SH-SY5Y (cell line): Measurements from ENCODE around the gene CASQ2.

Experiments used
- GATA2 ChIP-seq: IDR thresholded peaks from 2 replicates; pipeline ENCODE4 v1.6.1; 2011; ENCODE audit warnings: mild to moderate bottlenecking, low read depth, low read length
- GATA3 ChIP-seq: IDR thresholded peaks from 2 replicates; pipeline ENCODE4 v1.6.1; 2011; ENCODE audit warnings: low read depth, mild to moderate bottlenecking, low read length, moderate library complexity

CASQ2 gene

DNA sequence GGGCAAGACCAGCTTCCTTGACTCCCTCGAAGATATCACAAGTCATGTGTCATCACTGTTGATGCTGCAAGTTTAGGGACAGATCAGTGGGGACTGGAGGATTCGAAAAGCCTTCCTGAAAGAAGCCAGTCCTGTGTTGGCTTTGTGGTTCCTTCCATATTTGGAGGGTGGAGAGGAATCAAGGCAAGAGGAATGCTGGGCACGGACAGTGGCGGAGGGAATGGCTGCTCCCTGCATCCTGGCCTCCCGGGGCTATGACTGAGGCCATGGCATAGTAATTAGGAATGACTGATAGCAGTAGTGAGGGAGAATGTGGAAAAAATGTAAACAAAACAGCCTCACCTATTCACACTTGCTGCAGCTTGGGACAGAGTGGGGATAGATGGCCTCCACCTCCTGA, 90.4 kb downstream of the CASQ2 start:
- no peak for TF ChIP-seq GATA3
- no peak for TF ChIP-seq GATA2

DNA sequence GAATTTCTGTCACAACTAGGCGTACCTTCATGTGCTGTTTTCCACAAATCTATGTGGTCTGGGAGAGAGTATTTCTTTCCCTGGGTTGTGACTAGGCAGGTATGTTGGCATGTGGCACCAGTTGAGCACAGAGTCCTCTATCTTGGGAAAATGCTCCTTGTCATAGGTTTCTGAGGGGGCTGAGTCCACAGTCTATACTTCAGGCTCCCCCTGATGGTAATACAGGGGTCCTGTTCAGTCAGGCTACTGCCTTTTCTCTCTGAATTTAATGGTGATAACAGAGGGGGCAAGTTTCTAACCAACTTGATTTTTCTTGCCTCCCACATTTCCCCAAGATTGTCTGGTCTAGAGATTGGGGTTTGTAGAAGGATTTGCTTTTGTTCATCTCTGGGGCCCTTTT, 90.9 kb downstream of the CASQ2 start:
- no peak for TF ChIP-seq GATA2
- no peak for TF ChIP-seq GATA3

DNA sequence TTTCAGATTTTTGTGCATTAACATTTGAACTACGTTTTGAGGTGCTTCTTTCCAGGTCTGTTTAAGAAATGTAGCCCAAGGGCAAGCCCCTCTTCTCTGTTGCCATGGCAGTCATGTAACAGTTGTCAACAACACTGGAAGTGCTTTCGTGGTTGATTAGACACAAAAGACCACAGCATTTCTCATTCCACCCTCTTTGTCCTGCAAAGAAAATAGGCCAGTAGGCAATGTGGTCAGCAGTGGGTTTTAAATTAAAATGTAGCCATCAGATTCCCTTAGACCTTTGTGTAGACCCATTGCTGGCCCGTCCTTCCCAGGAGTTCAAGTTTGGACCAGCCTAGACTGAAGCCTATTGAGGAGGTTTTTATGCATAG, 91.3 kb downstream of the CASQ2 start:
- TF ChIP-seq GATA3, result no peak
- no peak for TF ChIP-seq GATA2

GRCh38 chr1:115676498-115677181, 91.9 kb downstream of the CASQ2 start:
- TF ChIP-seq GATA2 (no peak), GATA3 (no peak)

DNA sequence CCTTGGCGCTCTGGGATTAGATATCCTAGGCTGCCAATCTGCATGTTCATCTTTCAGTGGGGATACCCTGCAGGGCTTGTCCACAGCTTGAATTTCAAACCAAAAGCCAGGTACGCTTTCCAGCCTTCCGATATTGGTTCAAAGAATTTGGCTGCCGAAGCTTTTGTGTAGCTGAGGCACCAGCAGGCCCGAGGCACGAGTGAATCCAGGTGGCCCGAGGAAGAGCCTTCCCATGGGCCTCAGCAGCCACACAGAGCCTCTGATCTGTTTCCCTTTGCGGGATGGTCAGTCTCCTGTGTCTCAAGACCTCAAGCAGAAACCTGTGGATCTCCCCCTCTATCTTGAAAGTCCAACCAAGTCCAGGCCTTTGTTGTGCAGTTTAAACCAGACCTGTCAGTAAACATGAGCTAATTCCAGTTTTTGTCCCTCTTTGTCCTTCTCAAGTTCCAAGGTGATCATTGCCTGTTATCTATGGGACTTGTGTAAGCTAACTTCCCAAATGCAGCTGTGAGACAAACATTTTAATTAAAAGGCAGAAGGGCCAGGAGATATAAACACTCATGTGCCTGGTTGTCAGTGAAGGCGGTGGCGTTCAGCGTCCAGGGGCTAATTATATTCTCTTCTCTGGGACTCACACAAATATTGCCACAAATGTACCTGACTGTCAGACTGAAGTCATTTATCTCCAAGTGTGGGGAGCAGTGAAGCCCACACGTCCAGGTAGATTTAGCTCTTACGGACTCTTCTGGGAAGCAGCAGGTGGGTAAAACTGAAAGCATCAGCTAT, 96.1 kb downstream of the CASQ2 start:
- no peak for TF ChIP-seq GATA3
- TF ChIP-seq GATA2, result no peak

GRCh38 chr1:115671176-115671934, 97.2 kb downstream of the CASQ2 start:
- TF ChIP-seq GATA3 (no peak), GATA2 (no peak)

DNA sequence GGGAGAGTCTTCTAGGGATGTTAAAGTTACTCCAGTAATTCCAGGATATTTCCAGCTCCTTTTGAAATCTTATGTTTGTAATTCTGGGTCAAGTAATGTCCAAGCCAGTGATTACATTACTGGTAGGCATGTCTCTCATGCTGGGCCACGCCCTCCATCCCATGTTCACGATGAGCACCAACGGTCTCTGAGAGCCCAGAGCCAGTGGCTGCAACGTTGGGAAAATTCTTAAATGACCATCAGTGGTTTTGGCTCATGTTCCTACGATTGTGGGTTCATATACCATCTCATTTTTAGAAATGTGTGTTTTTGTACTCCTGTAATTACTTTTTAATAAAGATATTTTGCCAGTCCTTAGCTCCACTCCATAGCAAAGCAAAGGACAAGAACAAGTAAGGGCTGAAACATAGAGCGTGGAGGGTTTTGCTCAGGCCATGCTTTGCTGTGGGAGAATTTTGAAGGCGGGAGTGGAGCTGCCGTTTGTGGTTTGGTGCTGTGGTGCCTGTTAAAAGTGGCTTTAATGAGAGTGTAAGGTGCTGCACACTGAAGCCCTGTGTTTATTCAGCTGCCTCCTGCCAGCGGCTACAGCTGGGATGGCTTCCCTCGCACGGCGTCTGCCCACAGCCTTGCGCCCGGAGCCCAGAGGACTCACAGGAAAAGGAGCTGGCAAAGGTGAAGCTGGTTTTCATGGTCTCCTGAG, 97.9 kb downstream of the CASQ2 start:
- TF ChIP-seq GATA3, result no peak
- no peak for TF ChIP-seq GATA2

DNA sequence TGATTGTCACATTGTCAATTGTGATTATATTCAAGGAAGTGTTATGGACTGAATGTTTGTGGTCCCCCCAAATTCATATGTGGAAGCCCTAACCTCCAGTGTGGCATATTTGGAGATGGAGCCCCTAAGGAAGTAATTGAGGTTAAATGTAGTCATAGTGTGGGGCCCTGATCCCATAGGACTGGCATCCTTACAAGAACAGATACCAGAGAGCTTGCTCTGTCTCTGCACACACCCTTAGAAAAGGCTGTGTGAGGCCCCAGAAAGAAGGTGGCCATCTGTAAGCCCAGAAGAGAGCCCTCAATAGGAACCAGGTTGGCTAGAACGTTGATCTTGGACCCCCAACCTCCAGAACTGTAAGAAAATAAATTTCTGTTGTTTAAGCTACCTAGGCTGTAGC, 98.6 kb downstream of the CASQ2 start:
- TF ChIP-seq GATA3 (no peak), GATA2 (no peak)

DNA sequence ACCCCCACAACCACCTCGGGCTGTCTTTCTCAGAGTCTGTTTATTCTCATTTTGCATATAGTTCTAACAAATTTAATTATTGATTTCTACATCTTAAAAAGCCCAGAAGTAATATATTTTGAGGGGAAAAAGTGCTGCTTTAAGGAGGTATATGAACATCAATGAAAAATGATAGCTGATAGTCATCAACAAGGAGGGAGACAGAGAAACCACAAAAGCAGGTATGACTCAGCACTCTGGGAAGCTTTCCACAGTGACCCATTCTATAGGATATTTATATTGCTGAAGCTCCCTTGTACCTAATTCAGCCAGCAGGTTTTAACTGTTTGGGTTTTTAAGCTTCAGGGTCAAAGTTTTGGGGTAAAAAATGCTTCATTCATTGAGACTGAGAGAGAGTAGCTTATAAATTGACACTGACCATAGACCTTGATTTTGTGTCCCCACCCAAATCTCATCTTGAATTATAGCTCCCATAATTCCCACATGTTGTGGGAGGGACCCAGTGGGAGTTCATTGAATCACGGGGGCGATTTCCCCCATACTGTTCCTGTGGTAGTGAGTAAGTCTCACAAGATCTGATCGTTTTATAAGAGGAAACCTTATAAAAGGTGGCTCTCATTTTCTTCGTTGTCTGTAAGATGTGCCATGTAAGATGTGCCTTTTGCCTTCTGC, 99.4 kb downstream of the CASQ2 start:
- TF ChIP-seq GATA2 (no peak), GATA3 (no peak)

GRCh38 chr1:115668579-115668978, 99.9 kb downstream of the CASQ2 start:
- TF ChIP-seq GATA2 (no peak), GATA3 (no peak)

- TF ChIP-seq GATA2 (no peak), GATA3 (no peak)
These were observed 101.8 kb downstream of the CASQ2 start for GRCh38 chr1:115666702-115667101.

GRCh38 chr1:115666206-115666605, 102.3 kb downstream of the CASQ2 start:
- TF ChIP-seq GATA3 (no peak), GATA2 (no peak)

DNA sequence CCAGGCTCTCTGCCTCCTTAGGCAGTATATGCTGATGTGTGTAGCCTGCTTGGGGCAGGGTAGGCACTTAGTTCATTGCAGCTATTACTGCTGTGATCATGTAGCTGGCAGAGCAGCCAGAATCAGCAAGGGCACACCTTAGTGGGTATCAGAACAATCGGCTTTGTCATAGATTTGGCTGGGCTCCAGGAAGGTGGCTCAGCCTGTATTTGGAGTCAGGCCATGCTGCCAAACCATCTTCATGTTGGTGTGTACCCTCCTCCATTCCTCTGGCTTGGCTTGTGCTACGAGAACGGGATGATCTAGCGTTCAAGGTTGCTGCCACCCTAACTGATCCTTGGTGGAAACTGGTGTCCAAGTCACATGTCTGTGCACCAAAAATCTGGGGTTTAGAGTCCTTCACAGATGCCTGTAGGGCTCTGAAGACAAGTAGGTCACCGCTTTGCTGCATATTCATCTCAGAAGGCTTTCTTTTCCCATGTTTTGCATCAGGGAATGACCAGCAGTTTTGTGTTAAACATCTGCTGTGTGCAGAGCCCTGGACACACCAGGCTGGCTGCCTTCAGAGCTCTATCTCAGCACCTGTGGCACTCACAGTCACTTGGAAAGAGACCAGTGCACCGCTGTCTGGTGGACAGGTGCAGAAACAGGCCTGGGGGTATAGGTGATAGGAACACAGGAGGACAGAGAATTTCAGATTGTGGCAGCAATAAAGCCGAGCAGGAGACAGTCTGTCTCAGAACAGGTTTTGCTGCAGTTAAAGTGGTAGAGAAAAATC, 103.0 kb downstream of the CASQ2 start:
- no peak for TF ChIP-seq GATA2
- TF ChIP-seq GATA3, result no peak
